Smooth muscle cell (in vitro differentiated cells): Measurements from ENCODE around the gene CEBPA. TPM values are rescaled to one million over a fixed set of nuclear protein-coding genes. Genes with fewer than 3 reads are reported as not detected.

Source experiments
- DNase-seq: peaks from one replicate; lab custom pipeline; 2025; ENCODE audit not compliant: unreplicated experiment; lab: John Stamatoyannopoulos, UW
- H2AFZ ChIP-seq: fragments of 200-600 bp; sonication (generic); 2 replicates; pipeline ENCODE4 v1.6.0; 2016; ENCODE audit warnings: antibody characterized with exemption, low read depth, mild to moderate bottlenecking
- H3F3A ChIP-seq: fragments of 200-600 bp; sonication (generic); 2 replicates; pipeline ENCODE4 v1.6.0; 2017; ENCODE audit warnings: antibody characterized with exemption, low read depth
- H3K27ac ChIP-seq: fragments of 200-600 bp; sonication (generic); 2 replicates; pipeline ENCODE4 v1.5.1; 2016; ENCODE audit warnings: low read depth, mild to moderate bottlenecking
- H3K27me3 ChIP-seq: fragments of 200-600 bp; sonication (generic); 2 replicates; pipeline ENCODE4 v1.6.1; 2016; ENCODE audit warnings: low read depth, mild to moderate bottlenecking
- H3K36me3 ChIP-seq: fragments of 200-600 bp; sonication (generic); 2 replicates; pipeline ENCODE4 v1.5.1; 2016; ENCODE audit warnings: low read depth
- H3K4me1 ChIP-seq: fragments of 200-600 bp; sonication (generic); 2 replicates; pipeline ENCODE4 v1.5.1; 2016; ENCODE audit warnings: low read depth
- H3K4me2 ChIP-seq: fragments of 200-600 bp; sonication (generic); 2 replicates; pipeline ENCODE4 v1.6.0; 2016; ENCODE audit warnings: mild to moderate bottlenecking
- H3K4me3 ChIP-seq: fragments of 200-600 bp; sonication (generic); 2 replicates; pipeline ENCODE4 v1.5.1; 2016; ENCODE audit warnings: mild to moderate bottlenecking
- H3K79me2 ChIP-seq: fragments of 200-600 bp; sonication (generic); 2 replicates; pipeline ENCODE4 v1.6.0; 2016; ENCODE audit warnings: low read depth, mild to moderate bottlenecking
- H3K9ac ChIP-seq: fragments of 200-600 bp; sonication (generic); 2 replicates; pipeline ENCODE4 v1.6.0; 2016; ENCODE audit warnings: low read depth
- H3K9me3 ChIP-seq: fragments of 200-600 bp; sonication (generic); replicated peaks from 2 replicates; pipeline ENCODE4 v1.5.1; 2016; ENCODE audit warnings: low read depth
- H4K20me1 ChIP-seq: fragments of 200-600 bp; sonication (generic); 2 replicates; pipeline ENCODE4 v1.6.0; 2016; ENCODE audit warnings: low read depth
- WGBS: methylation state at CpG from one replicate; pipeline ENCODE4 v1.1.7; 2016; ENCODE audit warnings: low lambda C conversion rate; 5-methylcytosine and 5-hydroxymethylcytosine counted together
- polyA plus RNA-seq: library from polyadenylated mRNA; unstranded; fragments of >200 nt; fragmentation: Nextera tagmentation; extraction: Ambion mirVana; gene quantifications from 2 replicates; pipeline ENCODE4 v1.2.1, GENCODE V29; 2016
- total RNA-seq: library from RNA; depleted of rRNA; stranded (reverse); fragments of >200 nt; gene quantifications from 2 replicates; pipeline ENCODE4 v1.2.3, GENCODE V29; 2014
- TF ChIP-seq, protein P1 (sequence below): fragments of 200-600 bp; sonication (generic); IDR thresholded peaks from 2 replicates; pipeline ENCODE4 v1.5.1; 2017; ENCODE audit warnings: borderline replicate concordance, mild to moderate bottlenecking, antibody characterized with exemption; ENCODE audit not compliant: insufficient read depth, poor library complexity, severe bottlenecking

CEBPA gene
- total and polyA plus RNA-seq, 2 experiments from 2014 or later = 1.2 to 2.1 TPM

DNA sequence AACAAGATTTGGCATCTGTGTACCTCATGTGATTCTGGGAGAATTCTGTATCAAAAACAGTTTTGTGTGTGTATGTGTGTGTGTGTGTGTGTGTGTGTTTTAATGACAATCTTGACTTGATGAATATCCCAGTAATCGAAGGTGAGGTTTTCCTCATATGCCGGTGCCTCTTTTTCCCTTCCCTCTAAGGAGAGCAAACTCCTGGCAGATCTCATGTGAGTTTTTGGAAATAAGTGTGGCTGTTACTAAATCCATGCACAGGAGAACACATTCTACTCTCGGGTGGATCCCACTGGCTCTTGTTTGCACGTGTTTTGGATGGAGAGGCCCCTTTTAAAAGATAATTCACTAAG is 42.2 kb upstream of the CEBPA start:
- H2AFZ ChIP-seq = no peak overlapping the region
- WGBS = 70% methylated on average over 4 of the region's 4 CpGs
- H3K4me3 ChIP-seq = no peak overlapping the region
- no peaks in the 10 kb centered on the region for H3F3A ChIP-seq
- H3K79me2 ChIP-seq = no peaks in the 10 kb centered on the region
- no peak overlapping the region for H3K9ac ChIP-seq
- H3K4me1 ChIP-seq = no peaks in the 10 kb centered on the region
- H3K36me3 ChIP-seq = no peaks in the 10 kb centered on the region
- H3K4me2 ChIP-seq = no peak overlapping the region
- H3K27ac ChIP-seq = no peak overlapping the region
- TF ChIP-seq, protein P1, sequence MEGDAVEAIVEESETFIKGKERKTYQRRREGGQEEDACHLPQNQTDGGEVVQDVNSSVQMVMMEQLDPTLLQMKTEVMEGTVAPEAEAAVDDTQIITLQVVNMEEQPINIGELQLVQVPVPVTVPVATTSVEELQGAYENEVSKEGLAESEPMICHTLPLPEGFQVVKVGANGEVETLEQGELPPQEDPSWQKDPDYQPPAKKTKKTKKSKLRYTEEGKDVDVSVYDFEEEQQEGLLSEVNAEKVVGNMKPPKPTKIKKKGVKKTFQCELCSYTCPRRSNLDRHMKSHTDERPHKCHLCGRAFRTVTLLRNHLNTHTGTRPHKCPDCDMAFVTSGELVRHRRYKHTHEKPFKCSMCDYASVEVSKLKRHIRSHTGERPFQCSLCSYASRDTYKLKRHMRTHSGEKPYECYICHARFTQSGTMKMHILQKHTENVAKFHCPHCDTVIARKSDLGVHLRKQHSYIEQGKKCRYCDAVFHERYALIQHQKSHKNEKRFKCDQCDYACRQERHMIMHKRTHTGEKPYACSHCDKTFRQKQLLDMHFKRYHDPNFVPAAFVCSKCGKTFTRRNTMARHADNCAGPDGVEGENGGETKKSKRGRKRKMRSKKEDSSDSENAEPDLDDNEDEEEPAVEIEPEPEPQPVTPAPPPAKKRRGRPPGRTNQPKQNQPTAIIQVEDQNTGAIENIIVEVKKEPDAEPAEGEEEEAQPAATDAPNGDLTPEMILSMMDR = no peak
- H3K9me3 ChIP-seq = no peaks in the 10 kb centered on the region
- no peak for DNase-seq
- no peaks in the 10 kb centered on the region for H4K20me1 ChIP-seq
- H3K27me3 ChIP-seq = peaks cover 28% of the 10 kb centered on the region

DNA sequence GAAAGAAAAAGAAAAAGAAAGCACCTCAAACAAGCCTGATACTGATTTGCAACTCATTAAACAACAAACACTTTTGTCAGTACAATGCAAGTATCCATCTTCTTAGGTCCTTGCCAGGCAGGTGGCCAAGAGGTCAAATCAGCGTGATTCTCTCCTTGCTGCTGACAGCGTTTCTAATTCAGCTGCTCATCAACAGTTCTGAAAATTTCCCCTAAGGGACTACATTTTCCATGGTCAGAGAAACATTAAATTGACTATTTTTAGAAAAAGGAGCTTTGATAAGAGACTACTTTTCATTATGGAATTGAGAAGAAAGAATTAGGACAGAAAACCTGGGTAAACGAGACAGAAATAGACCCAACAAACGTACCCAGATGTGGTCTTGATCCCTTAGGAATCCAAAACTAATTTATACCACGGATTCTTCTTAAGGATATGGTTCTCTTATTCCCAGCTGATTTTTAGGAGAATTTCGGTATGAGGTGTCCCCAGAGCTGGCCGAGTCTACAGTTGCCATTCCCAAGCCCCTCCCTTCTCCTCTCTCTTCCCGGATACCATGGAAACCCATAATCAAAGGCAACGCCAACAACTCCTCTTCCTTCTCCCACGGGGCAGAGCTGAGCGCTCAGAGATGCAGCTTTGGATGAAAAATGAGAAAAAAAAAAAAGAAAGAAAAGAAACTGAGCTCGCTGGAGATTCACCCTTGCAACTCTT is 41.7 kb upstream of the CEBPA start:
- no peaks in the 10 kb centered on the region for H3K79me2 ChIP-seq
- H3K36me3 ChIP-seq = no peaks in the 10 kb centered on the region
- H3K9me3 ChIP-seq = no peaks in the 10 kb centered on the region
- H3K4me1 ChIP-seq = no peaks in the 10 kb centered on the region
- TF ChIP-seq, protein P1 = no peak
- H2AFZ ChIP-seq = no peak overlapping the region
- H3K9ac ChIP-seq = no peak overlapping the region
- H3K27ac ChIP-seq = no peak overlapping the region
- H3K4me2 ChIP-seq = no peak overlapping the region
- DNase-seq = no peak
- H3K27me3 ChIP-seq = peaks cover 28% of the 10 kb centered on the region
- WGBS = 46% methylated on average over 12 of the region's 12 CpGs
- no peaks in the 10 kb centered on the region for H3F3A ChIP-seq
- H4K20me1 ChIP-seq = no peaks in the 10 kb centered on the region
- H3K4me3 ChIP-seq = no peak overlapping the region

DNA sequence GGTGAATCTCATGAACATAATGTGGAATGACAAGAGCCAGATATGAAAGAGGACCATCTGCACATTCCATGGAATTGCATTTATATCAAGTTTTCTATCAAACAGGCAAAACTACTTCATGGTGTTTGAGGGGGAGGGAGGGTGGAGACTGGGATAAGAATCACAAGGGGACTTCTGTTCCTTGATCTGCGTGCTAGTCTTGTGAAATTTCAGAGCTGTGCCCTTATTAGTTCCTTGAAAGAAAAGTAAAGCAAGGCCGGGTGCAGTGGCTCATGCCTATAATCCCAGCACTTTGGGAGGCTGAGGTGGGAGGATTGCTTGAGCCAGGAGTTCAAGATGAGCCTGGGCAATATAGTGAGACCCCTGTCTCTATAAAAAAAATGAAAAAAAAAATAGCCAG is 41.0 kb upstream of the CEBPA start:
- 86% methylated on average over 2 of the region's 2 CpGs for WGBS
- H3K9me3 ChIP-seq = no peaks in the 10 kb centered on the region
- no peak for DNase-seq
- no peaks in the 10 kb centered on the region for H4K20me1 ChIP-seq
- H3K79me2 ChIP-seq = no peaks in the 10 kb centered on the region
- peaks cover 28% of the 10 kb centered on the region for H3K27me3 ChIP-seq
- no peaks in the 10 kb centered on the region for H3K36me3 ChIP-seq
- no peak overlapping the region for H3K27ac ChIP-seq
- no peak overlapping the region for H3K4me3 ChIP-seq
- no peaks in the 10 kb centered on the region for H3F3A ChIP-seq
- no peak overlapping the region for H3K9ac ChIP-seq
- H3K4me1 ChIP-seq = no peaks in the 10 kb centered on the region
- no peak overlapping the region for H3K4me2 ChIP-seq
- TF ChIP-seq, protein P1 = no peak
- H2AFZ ChIP-seq = no peak overlapping the region

DNA sequence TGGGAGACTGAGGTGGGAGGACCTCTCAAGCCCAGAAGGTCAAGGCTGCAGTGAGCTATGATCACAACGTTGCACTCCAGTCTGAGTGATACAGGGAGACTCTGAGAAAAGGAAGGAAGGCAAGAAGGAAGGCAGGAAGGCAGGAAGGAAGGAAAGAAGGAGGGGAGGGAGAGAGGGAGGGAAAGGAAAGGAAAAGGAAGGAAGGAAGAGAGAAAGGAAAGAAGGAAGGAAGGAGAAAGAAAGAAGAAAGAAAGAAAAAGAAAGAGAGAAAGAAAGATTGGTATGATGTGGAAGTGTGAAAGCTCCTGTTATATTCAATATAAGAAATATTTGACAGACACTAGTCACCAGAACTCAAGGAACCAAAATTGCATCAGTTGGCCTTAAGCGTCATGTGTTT is 38.7 kb upstream of the CEBPA start:
- Histone ChIP-seq H4K20me1 (no peaks in the 10 kb centered on the region), H3K27ac (no peak overlapping the region), H3K9me3 (no peaks in the 10 kb centered on the region), H3K4me2 (no peak overlapping the region), H3F3A (no peaks in the 10 kb centered on the region), H3K4me3 (no peak overlapping the region), H3K79me2 (no peaks in the 10 kb centered on the region), H3K4me1 (no peaks in the 10 kb centered on the region), H3K27me3 (peaks cover 28% of the 10 kb centered on the region), H3K36me3 (no peaks in the 10 kb centered on the region), H2AFZ (no peak overlapping the region), H3K9ac (no peak overlapping the region)
- WGBS = 66% methylated on average over 2 of the region's 2 CpGs
- TF ChIP-seq, protein P1 = no peak
- DNase-seq = no peak
